ENCODE measurements around the gene FAM200B.
A peak's percentile ranks its signal among the peaks of the same experiment; 100 is the strongest.

FAM200B gene

GRCh38 chr4:15681372-15682241, at the start of gene FAM200B:
FAM200B (plus strand) TSS chr4:15681827; CDS start chr4:15686978, 5,151 bp downstream.
- DNase-seq (ENCODE audit: low spot score): peak; percentile 97

- no peak for DNase-seq (ENCODE audit: low spot score)
Observed at GRCh38 chr4:15636818-15637217, 44.8 kb upstream of the FAM200B start.

- DNase-seq (ENCODE audit: low spot score): no peak
Observed at GRCh38 chr4:15638418-15638817, 43.2 kb upstream of the FAM200B start.

GRCh38 chr4:15648600-15648999, 33.0 kb upstream of the FAM200B start:
- DNase-seq (ENCODE audit: low spot score): no peak

GRCh38 chr4:15649914-15650545, 31.6 kb upstream of the FAM200B start:
- DNase-seq (ENCODE audit: low spot score): peak; percentile 83

GRCh38 chr4:15651676-15652075, 30.0 kb upstream of the FAM200B start:
- DNase-seq (ENCODE audit: low spot score): no peak

GRCh38 chr4:15652191-15652590, 29.4 kb upstream of the FAM200B start:
- DNase-seq (ENCODE audit: low spot score): peak; percentile 38

- no peak for DNase-seq (ENCODE audit: low spot score)
Observed at GRCh38 chr4:15652841-15653240, 28.8 kb upstream of the FAM200B start.

- peak; percentile 42 for DNase-seq (ENCODE audit: low spot score)
Observed at GRCh38 chr4:15653420-15653819, 28.2 kb upstream of the FAM200B start.

GRCh38 chr4:15653864-15654592, 27.6 kb upstream of the FAM200B start:
- peak; percentile 75 for DNase-seq (ENCODE audit: low spot score)

GRCh38 chr4:15654593-15655222, 26.9 kb upstream of the FAM200B start:
- DNase-seq (ENCODE audit: low spot score): peak; percentile 58

- DNase-seq (ENCODE audit: low spot score): peak; percentile 82
Observed at GRCh38 chr4:15655223-15656037, 26.2 kb upstream of the FAM200B start, which contains the start of gene FBXL5. FBXL5 (minus strand) TSS chr4:15655357; CDS start chr4:15655287, 70 bp downstream.

GRCh38 chr4:15656038-15656470, 25.6 kb upstream of the FAM200B start:
- peak; percentile 45 for DNase-seq (ENCODE audit: low spot score)

GRCh38 chr4:15657366-15657765, 24.3 kb upstream of the FAM200B start:
- DNase-seq (ENCODE audit: low spot score): no peak

GRCh38 chr4:15658136-15658770, 23.4 kb upstream of the FAM200B start:
- no peak for DNase-seq (ENCODE audit: low spot score)

- DNase-seq (ENCODE audit: low spot score): no peak
Observed at GRCh38 chr4:15658781-15659180, 22.8 kb upstream of the FAM200B start.

- peak; percentile 65 for DNase-seq (ENCODE audit: low spot score)
Observed at GRCh38 chr4:15659768-15660570, 21.7 kb upstream of the FAM200B start.

- DNase-seq (ENCODE audit: low spot score): no peak
Observed at GRCh38 chr4:15665753-15666365, 15.8 kb upstream of the FAM200B start.

- no peak for DNase-seq (ENCODE audit: low spot score)
Observed at GRCh38 chr4:15667006-15667405, 14.6 kb upstream of the FAM200B start.

All from pons (tissue), 1 donor.